ENCODE results near the gene SPRTN. TPM values are rescaled to one million over a fixed set of nuclear protein-coding genes. Genes with fewer than 3 reads are reported as not detected.
A peak's percentile ranks its signal among the peaks of the same experiment; 100 is the strongest.

The SPRTN gene
- polyA plus RNA-seq, 1 of the 3 experiments (the other 2 are of a cell fraction) = 17.3 TPM

DNA sequence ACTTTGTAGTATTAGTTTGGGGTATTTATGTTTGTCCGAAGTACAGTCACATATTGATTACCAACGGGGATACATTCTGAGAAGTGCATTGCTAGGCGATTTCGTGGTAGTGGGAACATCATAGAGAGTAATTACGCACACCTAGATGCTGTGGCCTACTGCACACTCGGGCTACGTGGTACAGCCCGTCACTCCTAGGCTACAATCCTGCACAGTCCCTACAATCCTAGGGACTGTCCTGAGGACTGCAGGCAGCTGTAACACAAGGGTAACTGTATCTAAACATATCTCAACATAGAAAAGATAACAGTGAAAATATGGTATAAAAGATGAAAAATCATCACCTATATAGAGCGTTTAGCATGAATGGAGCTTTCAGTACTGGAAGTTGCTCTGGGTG lies 19.0 kb upstream of the SPRTN start:
- CTCF ChIA-PET = no interaction called here
- POLR2A ChIA-PET = no interaction called here
- TF ChIP-seq RXRA (IDR thresholded peaks at IDR 0.05; ENCODE audit: borderline replicate concordance, low read depth) = no peak
- TF ChIP-seq, protein P1, sequence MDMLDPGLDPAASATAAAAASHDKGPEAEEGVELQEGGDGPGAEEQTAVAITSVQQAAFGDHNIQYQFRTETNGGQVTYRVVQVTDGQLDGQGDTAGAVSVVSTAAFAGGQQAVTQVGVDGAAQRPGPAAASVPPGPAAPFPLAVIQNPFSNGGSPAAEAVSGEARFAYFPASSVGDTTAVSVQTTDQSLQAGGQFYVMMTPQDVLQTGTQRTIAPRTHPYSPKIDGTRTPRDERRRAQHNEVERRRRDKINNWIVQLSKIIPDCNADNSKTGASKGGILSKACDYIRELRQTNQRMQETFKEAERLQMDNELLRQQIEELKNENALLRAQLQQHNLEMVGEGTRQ (IDR thresholded peaks at IDR 0.05; ENCODE audit: borderline replicate concordance, low read depth, low read length) = no peak
- no peak for TF ChIP-seq NRF1 (IDR thresholded peaks at IDR 0.05; ENCODE audit: low read depth, low read length)
- TF ChIP-seq TCF12 (IDR thresholded peaks at IDR 0.05) = no peak
- TF ChIP-seq, protein P2, sequence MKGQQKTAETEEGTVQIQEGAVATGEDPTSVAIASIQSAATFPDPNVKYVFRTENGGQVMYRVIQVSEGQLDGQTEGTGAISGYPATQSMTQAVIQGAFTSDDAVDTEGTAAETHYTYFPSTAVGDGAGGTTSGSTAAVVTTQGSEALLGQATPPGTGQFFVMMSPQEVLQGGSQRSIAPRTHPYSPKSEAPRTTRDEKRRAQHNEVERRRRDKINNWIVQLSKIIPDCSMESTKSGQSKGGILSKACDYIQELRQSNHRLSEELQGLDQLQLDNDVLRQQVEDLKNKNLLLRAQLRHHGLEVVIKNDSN (IDR thresholded peaks at IDR 0.05; ENCODE audit: borderline replicate concordance, low read depth) = no peak
- TF ChIP-seq, protein P3, sequence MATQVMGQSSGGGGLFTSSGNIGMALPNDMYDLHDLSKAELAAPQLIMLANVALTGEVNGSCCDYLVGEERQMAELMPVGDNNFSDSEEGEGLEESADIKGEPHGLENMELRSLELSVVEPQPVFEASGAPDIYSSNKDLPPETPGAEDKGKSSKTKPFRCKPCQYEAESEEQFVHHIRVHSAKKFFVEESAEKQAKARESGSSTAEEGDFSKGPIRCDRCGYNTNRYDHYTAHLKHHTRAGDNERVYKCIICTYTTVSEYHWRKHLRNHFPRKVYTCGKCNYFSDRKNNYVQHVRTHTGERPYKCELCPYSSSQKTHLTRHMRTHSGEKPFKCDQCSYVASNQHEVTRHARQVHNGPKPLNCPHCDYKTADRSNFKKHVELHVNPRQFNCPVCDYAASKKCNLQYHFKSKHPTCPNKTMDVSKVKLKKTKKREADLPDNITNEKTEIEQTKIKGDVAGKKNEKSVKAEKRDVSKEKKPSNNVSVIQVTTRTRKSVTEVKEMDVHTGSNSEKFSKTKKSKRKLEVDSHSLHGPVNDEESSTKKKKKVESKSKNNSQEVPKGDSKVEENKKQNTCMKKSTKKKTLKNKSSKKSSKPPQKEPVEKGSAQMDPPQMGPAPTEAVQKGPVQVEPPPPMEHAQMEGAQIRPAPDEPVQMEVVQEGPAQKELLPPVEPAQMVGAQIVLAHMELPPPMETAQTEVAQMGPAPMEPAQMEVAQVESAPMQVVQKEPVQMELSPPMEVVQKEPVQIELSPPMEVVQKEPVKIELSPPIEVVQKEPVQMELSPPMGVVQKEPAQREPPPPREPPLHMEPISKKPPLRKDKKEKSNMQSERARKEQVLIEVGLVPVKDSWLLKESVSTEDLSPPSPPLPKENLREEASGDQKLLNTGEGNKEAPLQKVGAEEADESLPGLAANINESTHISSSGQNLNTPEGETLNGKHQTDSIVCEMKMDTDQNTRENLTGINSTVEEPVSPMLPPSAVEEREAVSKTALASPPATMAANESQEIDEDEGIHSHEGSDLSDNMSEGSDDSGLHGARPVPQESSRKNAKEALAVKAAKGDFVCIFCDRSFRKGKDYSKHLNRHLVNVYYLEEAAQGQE (IDR thresholded peaks at IDR 0.05; ENCODE audit: low read depth, low read length) = no peak

GRCh38 chr1:231322880-231323530 lies 15.1 kb upstream of the SPRTN start:
- peak; percentile 14; the same call in 1 of the 2 replicates for TF ChIP-seq CTCF (IDR thresholded peaks at IDR 0.05)
- TF ChIP-seq, protein P1 (IDR thresholded peaks at IDR 0.05; ENCODE audit: borderline replicate concordance, low read depth, low read length) = no peak
- no peak overlapping the region for H3K9ac ChIP-seq
- 76% methylated on average over 7 of the region's 7 CpGs for WGBS (ENCODE audit: low lambda C conversion rate)
- H3K27ac ChIP-seq (ENCODE audit: low read depth in 2 of 2, low read length in 1 of 2) = no peak overlapping the region
- H4K20me1 ChIP-seq (ENCODE audit: insufficient read depth) = no peaks in the 10 kb centered on the region
- H3F3A ChIP-seq (replicated peaks; ENCODE audit: insufficient read depth) = no peaks in the 10 kb centered on the region
- H3K9me2 ChIP-seq = no peaks in the 10 kb centered on the region
- H3K27me3 ChIP-seq (ENCODE audit: insufficient read depth) = no peaks in the 10 kb centered on the region
- H3K36me3 ChIP-seq (replicated peaks in 1 of 2; ENCODE audit: control insufficient read depth in 1 of 2, insufficient read depth in 2 of 2, low read length in 1 of 2) = no peaks in the 10 kb centered on the region
- H2AFZ ChIP-seq (ENCODE audit: low read depth) = no peak overlapping the region
- CTCF ChIA-PET = no interaction called here
- no peak overlapping the region for H3K4me2 ChIP-seq
- POLR2A ChIA-PET = interaction anchor here (0.6 kb wide), 1 partner anchor 259 kb away, joined by 3 read pairs; no protein-coding TSS in a partner anchor
- H3K79me2 ChIP-seq (ENCODE audit: insufficient read depth) = no peaks in the 10 kb centered on the region
- H3K4me3 ChIP-seq (ENCODE audit: low read depth in 2 of 2, low read length in 1 of 2) = no peak overlapping the region
- no peaks in the 10 kb centered on the region for H3K9me3 ChIP-seq
- no peaks in the 10 kb centered on the region for H3K4me1 ChIP-seq (ENCODE audit: control insufficient read depth in 1 of 2, insufficient read depth in 2 of 2, low read depth in 1 of 2, low read length in 1 of 2)
- no peak for DNase-seq

More for the DNA sequence above, 19.0 kb upstream of the SPRTN start:
- Histone ChIP-seq H3K9ac (no peak overlapping the region), H3K27me3 (ENCODE audit: insufficient read depth) (no peaks in the 10 kb centered on the region), H4K20me1 (ENCODE audit: insufficient read depth) (no peaks in the 10 kb centered on the region), H3K36me3 (replicated peaks in 1 of 2; ENCODE audit: control insufficient read depth in 1 of 2, insufficient read depth in 2 of 2, low read length in 1 of 2) (no peaks in the 10 kb centered on the region), H2AFZ (ENCODE audit: low read depth) (no peak overlapping the region), H3F3A (replicated peaks; ENCODE audit: insufficient read depth) (no peaks in the 10 kb centered on the region), H3K27ac (ENCODE audit: low read depth in 2 of 2, low read length in 1 of 2) (no peak overlapping the region), H3K4me1 (ENCODE audit: control insufficient read depth in 1 of 2, insufficient read depth in 2 of 2, low read depth in 1 of 2, low read length in 1 of 2) (no peaks in the 10 kb centered on the region), H3K79me2 (ENCODE audit: insufficient read depth) (no peaks in the 10 kb centered on the region), H3K9me2 (no peaks in the 10 kb centered on the region), H3K4me2 (no peak overlapping the region), H3K4me3 (ENCODE audit: low read depth in 2 of 2, low read length in 1 of 2) (no peak overlapping the region), H3K9me3 (no peaks in the 10 kb centered on the region)
- no peak for DNase-seq
- 81% methylated on average over 9 of the region's 9 CpGs for WGBS (ENCODE audit: low lambda C conversion rate)
